ENCODE measurements around the gene UGT2B10.

DNA sequence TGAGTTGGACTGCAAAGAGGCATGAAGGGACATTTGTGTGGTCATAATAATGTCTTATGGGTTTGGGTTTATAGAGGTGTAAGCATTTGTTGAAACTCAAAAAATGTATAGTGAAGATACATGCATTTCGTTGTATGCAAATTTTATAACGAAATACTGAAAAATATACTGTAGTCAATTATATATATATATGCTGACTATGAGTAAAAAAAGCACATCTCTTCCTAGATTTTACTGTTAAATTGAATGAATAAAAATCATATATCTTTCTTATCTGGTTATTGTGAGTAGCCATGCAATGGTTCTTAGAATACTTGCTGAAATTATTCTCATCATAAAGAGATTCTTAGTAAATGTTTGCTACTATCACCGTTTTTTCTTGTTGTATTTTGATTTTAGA lies 34.5 kb downstream of the UGT2B10 start:
- TF ChIP-seq EZH2 (IDR thresholded peaks at IDR 0.05), result no peak
- TF ChIP-seq POLR2AphosphoS5 (IDR thresholded peaks at IDR 0.05; ENCODE audit: borderline replicate concordance, low read depth, low read length), result no peak
- TF ChIP-seq FOXP2 (optimal IDR thresholded peaks at IDR 0.05; ENCODE audit: control extremely low read depth, extremely low read length, insufficient read depth), result no peak

Data from SK-N-MC (cell line).